GM18507 (cell line): ENCODE data around the gene SFXN5.

Source experiments
- DNase-seq: peaks from one replicate; pipeline ENCODE4 v3.0.0; 2011; ENCODE audit warnings: low read depth; ENCODE audit not compliant: insufficient read length; ENCODE audit errors: extremely low spot score
- FAIRE-seq: peaks from 2 replicates; lab custom pipeline; 2011; peaks lifted over from hg19 to GRCh38; lab: Jason Lieb, UNC

The SFXN5 gene

GRCh38 chr2:73031095-73031678 is 40.3 kb downstream of the SFXN5 start:
- FAIRE-seq, result no peak
- DNase-seq, result no peak

GRCh38 chr2:73028841-73029240 is 42.7 kb downstream of the SFXN5 start:
- FAIRE-seq, result no peak
- no peak for DNase-seq

GRCh38 chr2:73027340-73027739 is 44.2 kb downstream of the SFXN5 start:
- no peak for DNase-seq
- FAIRE-seq, result no peak

- DNase-seq (no peak), FAIRE-seq (no peak)
Measured at GRCh38 chr2:73023497-73023896, 48.0 kb downstream of the SFXN5 start.

- DNase-seq (no peak), FAIRE-seq (no peak)
Measured at GRCh38 chr2:73022024-73022568, 49.4 kb downstream of the SFXN5 start.

- DNase-seq (no peak), FAIRE-seq (no peak)
Measured at GRCh38 chr2:73021371-73022010, 50.0 kb downstream of the SFXN5 start.

GRCh38 chr2:73020657-73021370 is 50.7 kb downstream of the SFXN5 start:
- no peak for FAIRE-seq
- no peak for DNase-seq

GRCh38 chr2:73020306-73020656 is 51.2 kb downstream of the SFXN5 start:
- DNase-seq (no peak), FAIRE-seq (no peak)

GRCh38 chr2:73018188-73018825 is 53.2 kb downstream of the SFXN5 start:
- FAIRE-seq, result no peak
- DNase-seq, result no peak

- no peak for DNase-seq
- no peak for FAIRE-seq
Measured at GRCh38 chr2:73013936-73014335, 57.6 kb downstream of the SFXN5 start.

GRCh38 chr2:73009177-73009839 is 62.2 kb downstream of the SFXN5 start:
- DNase-seq, result no peak
- FAIRE-seq, result no peak

GRCh38 chr2:73008766-73009135 is 62.8 kb downstream of the SFXN5 start:
- DNase-seq (no peak), FAIRE-seq (no peak)

GRCh38 chr2:73007991-73008765 is 63.3 kb downstream of the SFXN5 start:
- FAIRE-seq, result no peak
- DNase-seq, result no peak

GRCh38 chr2:73006969-73007710 is 64.4 kb downstream of the SFXN5 start:
- FAIRE-seq (no peak), DNase-seq (no peak)

GRCh38 chr2:73004889-73005596 is 66.5 kb downstream of the SFXN5 start:
- DNase-seq, result no peak
- no peak for FAIRE-seq

- DNase-seq, result no peak
- FAIRE-seq, result no peak
Measured at GRCh38 chr2:73004466-73004865, 67.0 kb downstream of the SFXN5 start.

GRCh38 chr2:73003027-73003426 is 68.5 kb downstream of the SFXN5 start:
- FAIRE-seq (no peak), DNase-seq (no peak)
